IPS-15b (cell line): ENCODE measurements around the gene SYTL2.

ENCODE experiments used
- H3K27me3 ChIP-seq: one replicate; pipeline ENCODE4 v1.6.1; 2013; ENCODE audit warnings: low read length; ENCODE audit not compliant: control insufficient read depth, insufficient read depth
- H3K36me3 ChIP-seq: one replicate; pipeline ENCODE4 v1.6.1; 2013; ENCODE audit warnings: low read length; ENCODE audit not compliant: control insufficient read depth, insufficient read depth
- H3K4me1 ChIP-seq: one replicate; pipeline ENCODE4 v1.6.1; 2013; ENCODE audit warnings: mild to moderate bottlenecking, low read length; ENCODE audit not compliant: control insufficient read depth, insufficient read depth
- H3K4me3 ChIP-seq: one replicate; pipeline ENCODE4 v1.5.1; 2013; ENCODE audit warnings: low read depth, low read length
- H3K9ac ChIP-seq: one replicate; pipeline ENCODE4 v1.6.1; 2013; ENCODE audit warnings: low read depth, mild to moderate bottlenecking, low read length
- H3K9me3 ChIP-seq: one replicate; pipeline ENCODE4 v1.6.1; 2013; ENCODE audit warnings: mild to moderate bottlenecking, low read length; ENCODE audit not compliant: control insufficient read depth, insufficient read depth

SYTL2 gene

GRCh38 chr11:85737738-85738137, 73.2 kb downstream of the SYTL2 start:
- no peaks in the 10 kb centered on the region for H3K4me1 ChIP-seq

GRCh38 chr11:85735876-85736460, 75.0 kb downstream of the SYTL2 start:
- H3K4me1 ChIP-seq = no peaks in the 10 kb centered on the region
- no peak overlapping the region for H3K4me3 ChIP-seq
- no peaks in the 10 kb centered on the region for H3K36me3 ChIP-seq
- no peaks in the 10 kb centered on the region for H3K27me3 ChIP-seq
- no peak overlapping the region for H3K9ac ChIP-seq
- H3K9me3 ChIP-seq = no peaks in the 10 kb centered on the region

More at GRCh38 chr11:85737738-85738137, 73.2 kb downstream of the SYTL2 start:
- no peaks in the 10 kb centered on the region for H3K36me3 ChIP-seq
- H3K4me3 ChIP-seq = no peak overlapping the region
- H3K27me3 ChIP-seq = no peaks in the 10 kb centered on the region
- H3K9me3 ChIP-seq = no peaks in the 10 kb centered on the region
- no peak overlapping the region for H3K9ac ChIP-seq

- H3K9me3 ChIP-seq = no peaks in the 10 kb centered on the region
- no peaks in the 10 kb centered on the region for H3K4me1 ChIP-seq
- H3K36me3 ChIP-seq = no peaks in the 10 kb centered on the region
- H3K9ac ChIP-seq = no peak overlapping the region
- no peak overlapping the region for H3K4me3 ChIP-seq
- H3K27me3 ChIP-seq = no peaks in the 10 kb centered on the region
Observed at GRCh38 chr11:85732965-85733364, 78.0 kb downstream of the SYTL2 start.

GRCh38 chr11:85726381-85726780, 84.6 kb downstream of the SYTL2 start:
- H3K9ac ChIP-seq = no peak overlapping the region
- no peak overlapping the region for H3K4me3 ChIP-seq
- no peaks in the 10 kb centered on the region for H3K4me1 ChIP-seq
- no peaks in the 10 kb centered on the region for H3K27me3 ChIP-seq
- H3K9me3 ChIP-seq = no peaks in the 10 kb centered on the region
- H3K36me3 ChIP-seq = no peaks in the 10 kb centered on the region

GRCh38 chr11:85725510-85726258, 85.3 kb downstream of the SYTL2 start:
- Histone ChIP-seq H3K9ac (no peak overlapping the region), H3K4me1 (no peaks in the 10 kb centered on the region), H3K4me3 (no peak overlapping the region), H3K36me3 (no peaks in the 10 kb centered on the region), H3K27me3 (no peaks in the 10 kb centered on the region), H3K9me3 (no peaks in the 10 kb centered on the region)

- no peaks in the 10 kb centered on the region for H3K27me3 ChIP-seq
- H3K4me3 ChIP-seq = no peak overlapping the region
- H3K9ac ChIP-seq = no peak overlapping the region
- peaks cover under 1% of the 10 kb centered on the region for H3K4me1 ChIP-seq
- no peaks in the 10 kb centered on the region for H3K36me3 ChIP-seq
- no peaks in the 10 kb centered on the region for H3K9me3 ChIP-seq
Observed at GRCh38 chr11:85724748-85725465, 86.0 kb downstream of the SYTL2 start.

- Histone ChIP-seq H3K4me3 (no peak overlapping the region), H3K9ac (no peak overlapping the region), H3K4me1 (peaks cover 17% of the 10 kb centered on the region), H3K36me3 (no peaks in the 10 kb centered on the region), H3K27me3 (no peaks in the 10 kb centered on the region), H3K9me3 (no peaks in the 10 kb centered on the region)
Observed at GRCh38 chr11:85723088-85723487, 87.9 kb downstream of the SYTL2 start.

GRCh38 chr11:85721191-85721590, 89.8 kb downstream of the SYTL2 start:
- no peaks in the 10 kb centered on the region for H3K36me3 ChIP-seq
- no peaks in the 10 kb centered on the region for H3K9me3 ChIP-seq
- H3K27me3 ChIP-seq = no peaks in the 10 kb centered on the region
- no peak overlapping the region for H3K9ac ChIP-seq
- H3K4me3 ChIP-seq = no peak overlapping the region
- H3K4me1 ChIP-seq = peaks cover 19% of the 10 kb centered on the region

GRCh38 chr11:85718991-85719807, 91.7 kb downstream of the SYTL2 start:
- Histone ChIP-seq H3K4me3 (peak overlapping the region; percentile 30), H3K9me3 (no peaks in the 10 kb centered on the region), H3K4me1 (peaks cover 19% of the 10 kb centered on the region), H3K36me3 (no peaks in the 10 kb centered on the region), H3K9ac (no peak overlapping the region), H3K27me3 (no peaks in the 10 kb centered on the region)

GRCh38 chr11:85718126-85718943, 92.6 kb downstream of the SYTL2 start:
- no peak overlapping the region for H3K9ac ChIP-seq
- peaks cover 19% of the 10 kb centered on the region for H3K4me1 ChIP-seq
- H3K4me3 ChIP-seq = peak overlapping the region; percentile 30
- H3K36me3 ChIP-seq = no peaks in the 10 kb centered on the region
- H3K9me3 ChIP-seq = no peaks in the 10 kb centered on the region
- H3K27me3 ChIP-seq = no peaks in the 10 kb centered on the region

- H3K36me3 ChIP-seq = no peaks in the 10 kb centered on the region
- no peaks in the 10 kb centered on the region for H3K27me3 ChIP-seq
- no peak overlapping the region for H3K4me3 ChIP-seq
- no peak overlapping the region for H3K9ac ChIP-seq
- no peaks in the 10 kb centered on the region for H3K9me3 ChIP-seq
- peaks cover 19% of the 10 kb centered on the region for H3K4me1 ChIP-seq
Observed at GRCh38 chr11:85717429-85717828, 93.5 kb downstream of the SYTL2 start.
